Stomach smooth muscle (tissue), 2 donors: Measurements from ENCODE around the gene BRD3.

Experiments used
- H3K27ac ChIP-seq: one replicate; pipeline ENCODE4 v1.7.0; 2013; ENCODE audit warnings: mild to moderate bottlenecking, low read length, inconsistent platforms
- H3K27me3 ChIP-seq, 2 donors: one replicate each; pipeline ENCODE4 v1.7.0; 2013; ENCODE audit warnings: low read length in 2 of 2; ENCODE audit not compliant: insufficient read depth in 2 of 2, control insufficient read depth in 1 of 2
- H3K36me3 ChIP-seq, 2 donors: one replicate each; pipeline ENCODE4 v1.7.0; 2013; ENCODE audit warnings: low read length in 2 of 2; ENCODE audit not compliant: control insufficient read depth in 2 of 2, insufficient read depth in 2 of 2
- H3K4me1 ChIP-seq: one replicate; pipeline ENCODE4 v1.7.0; 2013; ENCODE audit warnings: low read length; ENCODE audit not compliant: control insufficient read depth, insufficient read depth
- H3K4me3 ChIP-seq, 2 donors: one replicate each; pipeline ENCODE4 v1.7.0; 2013; ENCODE audit warnings: low read length in 2 of 2
- H3K9ac ChIP-seq, 2 donors: one replicate each; pipeline ENCODE4 v1.7.0; 2013; ENCODE audit warnings: low read length in 2 of 2, mild to moderate bottlenecking in 1 of 2
- H3K9me3 ChIP-seq, 2 donors: one replicate each; pipeline ENCODE4 v1.7.0; 2013; ENCODE audit warnings: low read length in 2 of 2; ENCODE audit not compliant: control insufficient read depth in 2 of 2
- donor health status: healthy.
- donor health status: Pancreatic carcinoma.

The BRD3 gene

DNA sequence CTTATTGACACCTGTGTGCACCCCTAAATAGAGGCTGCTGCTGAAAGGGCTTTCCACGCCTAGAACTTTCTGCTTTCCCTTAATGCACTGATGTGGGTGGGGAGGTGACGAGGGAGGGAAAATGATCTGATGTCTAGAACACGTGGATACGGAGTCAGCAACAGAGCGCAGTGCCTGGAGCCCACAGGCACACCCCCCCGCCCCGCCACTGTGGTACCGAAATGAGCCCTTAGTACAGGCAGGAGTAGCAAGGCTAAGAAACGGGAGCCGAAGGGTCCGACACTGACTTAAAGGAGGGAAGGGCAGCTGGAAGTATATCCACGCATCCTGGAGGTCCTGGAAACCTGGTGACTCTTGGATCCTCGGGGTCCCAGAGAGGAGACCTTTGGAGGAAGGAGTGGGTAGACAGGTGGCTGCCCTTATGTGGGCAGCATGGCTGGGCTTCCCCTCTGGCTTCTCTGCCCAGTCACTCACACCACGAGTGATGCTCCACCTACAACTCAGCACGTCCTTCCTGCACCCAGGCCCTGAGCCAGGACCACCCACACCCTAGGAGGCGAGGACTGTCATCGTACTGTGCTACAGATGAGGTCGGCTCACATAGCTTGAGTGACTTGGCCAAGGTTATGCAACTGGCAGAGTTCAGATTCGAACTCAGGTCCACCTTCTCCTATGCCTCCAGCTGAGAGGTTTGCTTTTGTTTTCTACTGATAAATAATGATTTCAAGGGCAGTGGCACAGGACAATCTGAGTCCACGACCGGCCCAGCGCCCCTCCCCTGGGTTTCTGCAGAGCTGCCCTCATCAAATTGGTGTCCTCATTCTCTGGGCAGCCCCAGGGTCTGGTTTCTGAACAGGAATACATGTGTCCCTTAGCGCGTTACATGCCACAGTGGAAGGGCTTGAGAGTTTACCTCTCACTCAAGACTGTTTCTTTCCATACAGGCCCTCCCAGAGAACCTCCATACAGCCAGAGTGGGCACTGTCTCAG, 71.0 kb downstream of the BRD3 start:
- Histone ChIP-seq H3K27ac (no peak overlapping the region), H3K4me1 (peaks cover 14% of the 10 kb centered on the region), H3K36me3 (no peaks in the 10 kb centered on the region), H3K9ac (no peak overlapping the region), H3K4me3 (no peak overlapping the region), H3K9me3 (no peaks in the 10 kb centered on the region), H3K27me3 (peaks cover 2 to 3% of the 10 kb centered on the region in 2 donors)

DNA sequence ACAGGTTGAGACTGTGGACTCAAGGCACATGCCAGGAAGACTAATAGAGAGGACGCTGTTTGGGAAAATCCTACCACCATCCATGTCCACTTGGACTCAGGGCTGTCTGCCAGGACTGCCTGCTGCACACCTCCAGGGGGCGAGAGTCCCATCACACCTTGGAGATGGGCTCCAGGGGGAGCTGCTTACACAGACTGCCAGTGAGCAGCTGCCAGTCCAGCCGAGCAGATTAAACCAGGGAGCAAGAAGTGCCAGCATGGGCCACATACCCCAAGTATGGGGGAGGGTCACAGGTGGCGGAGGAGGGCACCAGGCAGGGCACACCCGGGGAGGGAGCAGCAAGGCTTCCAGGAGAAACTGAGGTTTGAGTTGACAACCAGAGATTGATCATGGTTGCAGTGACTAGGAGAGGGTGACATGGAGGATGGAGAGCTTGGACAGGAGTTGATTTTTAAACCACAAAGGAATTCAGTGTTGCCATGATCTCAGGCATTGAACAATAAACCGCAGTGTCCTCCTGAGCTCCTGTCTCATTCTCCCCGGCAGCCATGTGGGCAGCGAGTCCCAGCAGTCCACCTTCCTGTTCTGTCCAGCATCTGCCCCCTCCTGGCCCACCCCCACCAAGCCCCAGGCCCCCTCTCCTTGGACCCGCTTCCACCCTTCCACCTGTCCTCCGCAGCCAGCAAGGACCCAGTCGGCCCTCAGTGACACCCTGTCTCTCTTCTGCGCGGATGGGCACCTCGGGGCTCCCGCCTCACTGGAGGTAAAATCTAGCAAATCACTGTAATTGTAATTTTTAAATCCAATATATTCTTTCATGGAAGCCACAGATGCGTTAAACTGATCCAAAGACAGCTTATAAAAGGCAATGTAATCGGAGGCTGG, 72.6 kb downstream of the BRD3 start:
- Histone ChIP-seq H3K9ac (no peak overlapping the region), H3K9me3 (no peaks in the 10 kb centered on the region), H3K4me1 (peaks cover 23% of the 10 kb centered on the region), H3K27ac (no peak overlapping the region), H3K36me3 (no peaks in the 10 kb centered on the region), H3K4me3 (no peak overlapping the region), H3K27me3 (peaks cover 0 to 3% of the 10 kb centered on the region in 2 donors)

GRCh38 chr9:133994353-133995011, 73.3 kb downstream of the BRD3 start:
- Histone ChIP-seq H3K9ac (no peak overlapping the region), H3K27ac (no peak overlapping the region), H3K9me3 (no peaks in the 10 kb centered on the region), H3K4me3 (no peak overlapping the region), H3K4me1 (peaks cover 23% of the 10 kb centered on the region), H3K27me3 (peaks cover 0 to 3% of the 10 kb centered on the region in 2 donors), H3K36me3 (no peaks in the 10 kb centered on the region)

- peaks cover 0 to 3% of the 10 kb centered on the region in 2 donors for H3K27me3 ChIP-seq
- H3K4me1 ChIP-seq = peaks cover 23% of the 10 kb centered on the region
- H3K9ac ChIP-seq = peak overlapping the region in 1 of 2 donors; percentile 86
- H3K4me3 ChIP-seq = peak overlapping the region; percentile 81 to 82
- H3K36me3 ChIP-seq = no peaks in the 10 kb centered on the region
- no peaks in the 10 kb centered on the region for H3K9me3 ChIP-seq
- H3K27ac ChIP-seq = peak overlapping the region; percentile 73
Measured at GRCh38 chr9:133993635-133994253, 74.1 kb downstream of the BRD3 start.

GRCh38 chr9:133992780-133993634, 74.8 kb downstream of the BRD3 start:
- H3K4me1 ChIP-seq = peaks cover 23% of the 10 kb centered on the region
- no peaks in the 10 kb centered on the region for H3K9me3 ChIP-seq
- peak overlapping the region; percentile 81 to 82 for H3K4me3 ChIP-seq
- H3K36me3 ChIP-seq = no peaks in the 10 kb centered on the region
- H3K9ac ChIP-seq = peak overlapping the region; percentile 81 to 86
- peaks cover 0 to 3% of the 10 kb centered on the region in 2 donors for H3K27me3 ChIP-seq
- H3K27ac ChIP-seq = peak overlapping the region; percentile 73

DNA sequence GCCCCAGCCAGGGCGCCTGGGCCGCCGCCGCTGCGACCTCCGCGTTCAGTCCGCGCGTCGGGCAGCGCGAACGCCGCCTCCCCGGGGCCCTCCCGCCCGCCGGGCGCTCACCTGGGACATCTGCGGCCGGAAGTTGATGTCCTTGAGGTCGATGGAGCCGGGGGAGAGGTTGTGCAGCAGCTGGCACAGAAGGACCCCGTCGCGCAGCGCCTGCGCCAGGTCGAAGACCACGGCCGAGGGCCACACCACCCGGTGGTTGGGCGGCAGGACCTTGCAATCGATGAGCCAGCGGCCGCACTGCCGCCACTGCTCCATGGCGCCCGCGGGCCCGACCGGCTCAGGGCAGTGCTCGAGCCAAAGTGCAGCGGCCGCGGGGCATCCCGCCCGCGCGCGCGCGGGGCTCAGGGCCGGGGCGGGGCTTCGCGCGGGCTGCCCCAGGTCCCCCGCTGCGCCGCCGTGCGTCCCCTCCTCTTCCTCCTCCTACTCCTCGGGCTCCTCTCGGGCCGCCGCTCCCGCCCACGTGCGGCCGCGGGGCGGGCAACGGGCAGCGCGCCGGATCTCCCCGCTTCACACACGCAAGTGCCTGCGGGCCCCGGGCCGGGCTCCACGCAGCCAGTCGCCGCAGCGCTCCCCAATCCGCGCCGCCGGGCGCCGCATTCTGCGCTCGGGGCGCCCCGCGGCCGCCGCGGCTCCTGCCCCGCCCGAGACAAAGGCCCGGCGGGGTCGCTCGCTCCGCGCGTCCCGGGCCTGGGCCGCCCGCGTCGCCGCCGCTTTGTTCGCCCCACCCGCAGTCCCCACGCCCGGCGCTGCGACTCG, 75.7 kb downstream of the BRD3 start, which contains the start of gene VAV2:
VAV2 (minus strand) TSS at position 361 of the 816 bp plus-strand sequence; CDS start at position 315, 46 bp downstream.
- Histone ChIP-seq H3K9me3 (no peaks in the 10 kb centered on the region), H3K36me3 (no peaks in the 10 kb centered on the region), H3K27me3 (peaks cover 0 to 3% of the 10 kb centered on the region in 2 donors), H3K4me1 (peaks cover 23% of the 10 kb centered on the region), H3K9ac (peak within 1 kb of the TSS; percentile 81 to 86), H3K27ac (peak within 1 kb of the TSS; percentile 73), H3K4me3 (peak within 1 kb of the TSS; percentile 81 to 82)

- Histone ChIP-seq H3K27ac (no peak overlapping the region), H3K4me1 (peaks cover 23% of the 10 kb centered on the region), H3K9me3 (no peaks in the 10 kb centered on the region), H3K4me3 (peak overlapping the region; percentile 36 to 81), H3K27me3 (no peaks in the 10 kb centered on the region), H3K36me3 (no peaks in the 10 kb centered on the region), H3K9ac (no peak overlapping the region)
Measured at GRCh38 chr9:133991214-133991921, 76.5 kb downstream of the BRD3 start.

GRCh38 chr9:133990366-133991213, 77.2 kb downstream of the BRD3 start:
- no peak overlapping the region for H3K9ac ChIP-seq

More at GRCh38 chr9:133990366-133991213, 77.2 kb downstream of the BRD3 start:
- H3K27ac ChIP-seq = no peak overlapping the region
- peaks cover 23% of the 10 kb centered on the region for H3K4me1 ChIP-seq
- H3K36me3 ChIP-seq = no peaks in the 10 kb centered on the region
- no peaks in the 10 kb centered on the region for H3K9me3 ChIP-seq
- H3K27me3 ChIP-seq = no peaks in the 10 kb centered on the region
- peak overlapping the region; percentile 36 to 81 for H3K4me3 ChIP-seq
